ENCODE measurements around the gene ID1.

The ID1 gene

GRCh38 chr20:31637660-31638059 lies 32.6 kb downstream of the ID1 start, which contains the start of gene COX4I2:
TSS of gene COX4I2 (plus strand) at chr20:31637912. CDS start at chr20:31639018, 1,106 bp downstream.
- no peak for DNase-seq
- Histone ChIP-seq H3K36me3 (replicated peaks) (no peaks in the 10 kb centered on the region), H3K4me3 (ENCODE audit: low read depth, low read length) (no peak within 1 kb of the TSS), H3K27me3 (replicated peaks) (peaks cover 5% of the 10 kb centered on the region), H3K27ac (no peak within 1 kb of the TSS)
- in situ Hi-C loops (cut with HindIII; ENCODE audit: low pct_ligation_motif_present, low sequenced_read_pairs) = no loop called here
- TF ChIP-seq CTCF (IDR thresholded peaks at IDR 0.05; ENCODE audit: low read depth, low read length, missing control alignments) = no peak

- in situ Hi-C loops (cut with HindIII; ENCODE audit: low pct_ligation_motif_present, low sequenced_read_pairs) = no loop called here
- Histone ChIP-seq H3K4me3 (ENCODE audit: low read depth, low read length) (no peak overlapping the region), H3K27ac (no peak overlapping the region), H3K36me3 (replicated peaks) (no peaks in the 10 kb centered on the region), H3K27me3 (replicated peaks) (peaks cover 5% of the 10 kb centered on the region)
- no peak for TF ChIP-seq CTCF (IDR thresholded peaks at IDR 0.05; ENCODE audit: low read depth, low read length, missing control alignments)
- no peak for DNase-seq
These were observed 33.2 kb downstream of the ID1 start for GRCh38 chr20:31638317-31638716.

- Histone ChIP-seq H3K27ac (no peak overlapping the region), H3K36me3 (replicated peaks) (no peaks in the 10 kb centered on the region), H3K4me3 (ENCODE audit: low read depth, low read length) (no peak overlapping the region), H3K27me3 (replicated peaks) (peaks cover 5% of the 10 kb centered on the region)
- DNase-seq = no peak
- no peak for TF ChIP-seq CTCF (IDR thresholded peaks at IDR 0.05; ENCODE audit: low read depth, low read length, missing control alignments)
- in situ Hi-C loops (cut with HindIII; ENCODE audit: low pct_ligation_motif_present, low sequenced_read_pairs) = no loop called here
These were observed 33.7 kb downstream of the ID1 start for GRCh38 chr20:31638816-31639215.

GRCh38 chr20:31640259-31640658 lies 35.2 kb downstream of the ID1 start:
- DNase-seq = no peak

GRCh38 chr20:31641391-31641790 lies 36.3 kb downstream of the ID1 start:
- Histone ChIP-seq H3K27ac (no peak overlapping the region), H3K36me3 (replicated peaks) (no peaks in the 10 kb centered on the region), H3K27me3 (replicated peaks) (peaks cover 5% of the 10 kb centered on the region), H3K4me3 (ENCODE audit: low read depth, low read length) (no peak overlapping the region)
- in situ Hi-C loops (cut with HindIII; ENCODE audit: low pct_ligation_motif_present, low sequenced_read_pairs) = no loop called here
- no peak for TF ChIP-seq CTCF (IDR thresholded peaks at IDR 0.05; ENCODE audit: low read depth, low read length, missing control alignments)
- no peak for DNase-seq

More at GRCh38 chr20:31640259-31640658, 35.2 kb downstream of the ID1 start:
- Histone ChIP-seq H3K27ac (no peak overlapping the region), H3K4me3 (ENCODE audit: low read depth, low read length) (no peak overlapping the region), H3K36me3 (replicated peaks) (no peaks in the 10 kb centered on the region), H3K27me3 (replicated peaks) (peaks cover 5% of the 10 kb centered on the region)
- in situ Hi-C loops (cut with HindIII; ENCODE audit: low pct_ligation_motif_present, low sequenced_read_pairs) = no loop called here
- TF ChIP-seq CTCF (IDR thresholded peaks at IDR 0.05; ENCODE audit: low read depth, low read length, missing control alignments) = no peak

- no peaks in the 10 kb centered on the region for H3K36me3 ChIP-seq (replicated peaks)
- in situ Hi-C loops (cut with HindIII; ENCODE audit: low pct_ligation_motif_present, low sequenced_read_pairs) = no loop called here
- no peak overlapping the region for H3K4me3 ChIP-seq (ENCODE audit: low read depth, low read length)
- no peak overlapping the region for H3K27ac ChIP-seq
- TF ChIP-seq CTCF (IDR thresholded peaks at IDR 0.05; ENCODE audit: low read depth, low read length, missing control alignments) = no peak
- H3K27me3 ChIP-seq (replicated peaks) = peaks cover under 1% of the 10 kb centered on the region
- no peak for DNase-seq
These were observed 37.7 kb downstream of the ID1 start for GRCh38 chr20:31642837-31643236.

Measured in brain microvascular endothelial cell (primary cell).